GM21423 (cell line): ENCODE measurements around the gene ICA1.
"Not testable (repeated sequence)": the region's sequence is repeated elsewhere in the genome, so short reads cannot be mapped to it uniquely, and the experiment has no call there.

Source experiments
- ATAC-seq: cut with Tn5 transposase; IDR thresholded peaks from one replicate; pipeline ENCODE4 v1.9.1; 2021; ENCODE audit warnings: mild to moderate bottlenecking, moderate library complexity; ENCODE audit not compliant: unreplicated experiment

ICA1 gene

DNA sequence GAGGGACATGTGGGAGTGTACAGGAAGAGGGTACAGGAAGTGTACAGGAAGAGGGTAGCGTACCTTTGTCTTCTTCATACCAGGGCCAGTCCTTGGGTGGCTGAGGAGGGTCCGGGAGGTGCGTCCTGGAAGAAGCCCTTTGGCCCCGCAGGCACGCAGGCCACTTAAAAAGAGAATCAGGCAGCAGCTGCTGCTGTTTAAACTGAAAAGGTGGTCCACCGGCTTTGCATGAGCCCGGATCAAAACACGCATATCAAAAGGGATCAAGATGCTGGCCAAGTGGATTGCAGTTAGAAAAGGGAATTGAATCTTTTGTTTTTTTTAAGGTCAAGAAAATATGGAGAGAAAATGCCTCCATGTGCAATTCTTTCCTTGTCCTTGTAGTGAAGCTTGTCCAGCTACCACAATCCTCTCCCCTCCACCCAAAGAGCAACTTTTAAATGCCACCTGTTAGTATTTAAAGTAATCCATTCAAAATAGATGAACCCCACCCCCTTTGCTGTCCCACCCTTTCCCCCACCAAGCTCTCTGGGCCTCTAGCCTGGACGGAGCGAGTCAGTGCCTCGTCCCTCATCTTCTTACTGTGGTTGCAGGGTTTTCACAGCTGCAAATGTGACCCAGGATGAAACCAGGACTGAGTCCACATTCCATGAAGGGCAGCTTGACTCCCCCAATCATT, 150.5 kb downstream of the ICA1 start:
- ATAC-seq: no peak

DNA sequence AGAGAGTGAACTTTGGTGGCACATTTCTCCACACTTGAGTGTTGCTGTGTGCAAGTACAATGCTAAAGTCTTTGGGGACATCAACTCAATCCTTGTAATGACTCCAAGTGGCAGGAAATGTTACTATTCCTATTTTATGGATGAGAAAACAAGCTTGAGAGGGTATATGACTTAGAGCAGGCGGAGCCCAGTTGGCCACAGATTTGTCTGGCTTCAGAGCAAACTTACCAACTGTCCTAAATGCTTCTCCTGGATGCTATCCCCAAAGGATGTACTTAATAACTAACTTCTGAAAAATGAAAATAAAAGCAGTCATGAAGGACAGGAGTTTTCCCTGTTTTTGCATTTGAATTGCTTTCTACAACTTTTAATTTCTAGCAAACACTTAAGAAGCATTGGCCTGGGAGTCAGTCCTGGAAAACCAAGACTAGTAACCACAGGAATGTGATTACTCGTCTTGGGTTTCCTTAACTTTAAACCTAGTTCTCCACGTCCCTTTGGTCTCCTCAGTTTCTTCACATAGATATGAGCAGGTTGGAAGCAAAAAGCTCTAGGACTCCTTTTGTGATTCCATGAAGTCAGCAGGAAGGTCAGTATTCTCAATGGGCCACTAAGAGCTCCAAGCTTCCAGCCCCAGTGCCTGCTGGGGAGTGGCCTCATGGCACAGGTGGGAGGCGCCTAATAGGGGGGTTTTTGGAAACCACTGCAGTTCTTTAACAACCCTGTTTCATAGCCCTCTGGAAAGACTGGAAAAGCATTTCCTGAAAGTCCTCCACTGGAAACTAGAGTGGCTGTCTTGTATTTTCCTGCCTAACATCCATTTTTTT, 152.6 kb downstream of the ICA1 start:
- no peak for ATAC-seq

- ATAC-seq: no peak
Measured at GRCh38 chr7:8105449-8106095, 156.4 kb downstream of the ICA1 start.

- no peak for ATAC-seq
Measured at GRCh38 chr7:8103282-8103681, 158.7 kb downstream of the ICA1 start.

DNA sequence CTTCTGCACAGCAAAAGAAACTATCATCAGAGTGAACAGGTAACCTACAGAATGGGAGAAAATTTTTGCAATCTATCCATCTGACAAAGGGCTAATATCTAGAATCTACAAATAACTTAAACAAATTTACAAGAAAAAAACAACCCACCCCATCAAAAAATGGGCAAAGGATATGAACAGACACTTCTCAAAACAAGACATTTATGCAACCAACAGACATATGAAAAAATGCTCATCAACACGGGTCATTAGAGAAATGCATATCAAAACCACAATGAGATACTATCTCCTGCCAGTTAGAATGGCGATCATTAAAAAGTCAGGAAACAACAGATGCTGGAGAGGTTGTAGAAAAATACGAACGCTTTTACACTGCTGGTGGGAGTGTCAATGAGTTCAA, 160.7 kb downstream of the ICA1 start:
- ATAC-seq: not testable (repeated sequence)

DNA sequence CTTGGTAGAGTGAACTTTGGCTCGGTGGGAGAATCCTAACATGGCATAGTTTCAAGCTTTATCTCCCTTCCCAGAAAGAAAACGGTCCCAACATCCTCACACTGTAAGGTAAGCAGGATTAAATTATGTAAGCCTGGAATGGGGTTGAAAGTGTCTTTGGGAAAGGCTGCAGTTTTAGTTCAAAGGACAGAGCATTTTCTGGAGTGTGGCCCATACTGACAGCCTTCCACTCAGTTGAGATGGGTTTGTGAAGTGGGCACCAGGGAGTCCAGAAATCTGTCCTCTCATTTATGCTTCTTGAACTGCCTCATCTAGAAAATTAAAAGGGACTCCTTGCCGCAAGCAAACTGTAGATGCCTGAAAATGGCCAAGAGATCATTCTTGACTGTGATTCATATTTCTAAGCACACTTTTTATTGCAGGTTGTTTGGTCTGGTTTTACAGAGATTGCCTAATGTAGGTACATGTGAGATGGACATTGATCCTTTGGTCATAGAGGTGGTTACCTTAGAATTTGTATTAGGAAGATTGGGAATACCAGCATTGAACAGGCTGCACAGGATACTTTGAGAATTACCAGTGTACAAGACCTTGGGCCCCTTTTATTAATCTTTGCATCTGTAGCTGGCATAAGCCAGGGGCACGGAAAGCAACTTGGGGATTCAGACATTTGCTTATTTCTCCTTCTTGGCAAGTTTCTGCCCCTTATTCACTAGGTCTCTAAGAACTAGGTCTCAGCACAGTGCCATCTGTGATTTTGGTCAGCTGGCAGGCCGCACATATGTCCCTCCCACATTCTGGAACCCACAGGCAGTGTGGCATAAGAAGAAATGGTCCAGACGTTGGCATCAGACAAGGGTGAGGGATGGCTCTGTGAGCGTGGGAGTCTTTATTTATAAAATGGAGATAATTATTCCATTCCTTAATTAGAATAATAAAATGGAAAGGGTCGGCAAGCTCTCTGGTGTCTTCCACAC, 167.5 kb downstream of the ICA1 start:
- no peak for ATAC-seq

DNA sequence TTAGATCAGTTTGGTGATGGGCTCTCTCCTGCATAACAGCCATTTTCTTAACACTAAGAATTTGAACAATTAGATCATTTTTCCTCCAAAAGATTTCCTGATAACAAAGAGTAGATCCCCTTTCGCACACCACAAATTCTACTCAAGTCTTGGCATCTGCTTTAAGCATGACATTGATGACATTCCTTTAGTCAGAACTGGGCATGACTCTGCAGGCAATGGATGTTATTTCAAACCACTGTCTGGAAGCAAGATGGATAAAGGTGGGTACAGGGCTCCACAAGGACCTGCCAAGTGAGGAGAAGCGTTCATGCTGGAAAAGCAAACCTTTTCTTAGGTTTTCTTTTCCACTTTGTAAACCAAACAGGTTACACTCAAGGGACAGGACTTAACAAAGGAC, 169.8 kb downstream of the ICA1 start:
- ATAC-seq: no peak

DNA sequence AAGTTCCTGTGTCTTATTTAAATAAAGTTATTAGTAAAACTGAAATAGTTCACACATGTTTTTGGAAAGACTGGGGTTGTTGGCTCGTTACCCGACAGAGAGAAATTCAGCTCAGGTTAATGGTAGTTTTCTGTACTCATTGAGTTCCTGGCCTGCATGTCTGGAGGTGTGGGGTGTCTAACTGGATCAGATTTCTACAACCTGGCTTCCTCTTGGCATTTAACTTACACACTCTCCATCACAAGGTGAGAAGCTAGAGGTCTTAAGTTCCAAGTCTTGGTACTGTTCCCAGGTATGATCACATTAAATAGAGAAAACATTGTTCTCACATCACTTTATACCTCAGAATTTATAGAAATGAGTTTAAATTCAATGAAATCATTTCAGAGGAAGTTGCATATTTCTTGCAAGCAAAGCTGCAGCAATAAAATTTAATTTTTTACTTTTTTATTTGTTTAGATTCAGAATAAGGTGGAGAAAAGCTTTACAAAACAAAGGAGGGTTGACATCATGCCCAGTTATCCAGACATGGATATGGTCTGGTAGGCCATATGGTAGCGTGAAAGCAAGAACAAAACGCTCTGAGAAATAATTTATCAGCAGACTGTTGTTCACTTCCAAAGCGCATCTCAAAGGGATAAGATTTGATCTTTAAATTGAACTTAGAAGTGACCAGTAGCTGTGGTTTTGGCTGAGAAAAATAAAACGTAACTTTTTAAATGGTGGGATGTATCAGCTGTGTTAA, 172.8 kb downstream of the ICA1 start:
- ATAC-seq: no peak

- no peak for ATAC-seq
Measured at GRCh38 chr7:8086239-8086638, 175.7 kb downstream of the ICA1 start.

DNA sequence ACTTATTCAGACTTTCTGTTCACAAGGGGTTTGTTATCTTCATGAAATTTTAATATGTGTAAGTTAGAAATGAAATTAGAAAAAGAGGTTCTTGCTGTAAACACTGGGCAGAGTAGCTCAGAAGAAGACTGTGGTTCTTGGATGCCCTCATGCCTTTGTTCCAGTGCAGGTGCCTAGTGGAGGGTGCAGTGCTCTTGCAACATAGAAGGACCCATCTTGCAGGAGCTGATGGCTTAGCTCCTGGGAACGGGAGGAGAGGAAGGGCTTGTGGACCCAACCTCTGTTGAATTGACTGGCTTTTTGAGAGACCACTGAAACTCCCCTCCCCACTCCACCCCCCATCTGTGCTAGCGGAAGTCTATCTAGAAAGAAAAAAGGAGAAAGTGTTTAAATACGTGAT, 176.5 kb downstream of the ICA1 start:
- no peak for ATAC-seq

DNA sequence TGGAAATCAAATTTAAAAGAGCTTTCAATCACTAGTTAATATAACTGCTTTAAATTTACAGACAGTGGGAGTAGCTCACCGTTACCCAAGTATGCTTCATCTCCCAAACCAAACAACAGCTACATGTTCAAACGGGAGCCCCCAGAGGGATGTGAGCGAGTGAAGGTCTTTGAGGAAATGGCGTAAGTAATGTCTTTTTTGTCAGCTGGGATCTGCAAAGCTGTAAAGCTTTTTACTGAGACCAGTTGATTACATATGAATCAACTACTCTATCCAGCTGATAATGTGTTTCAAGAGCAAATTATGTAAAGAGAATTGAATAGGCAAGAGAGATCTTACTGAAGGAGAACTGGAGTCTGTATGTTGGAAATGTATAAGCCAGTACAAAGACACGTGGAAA, 177.1 kb downstream of the ICA1 start:
- ATAC-seq: no peak

DNA sequence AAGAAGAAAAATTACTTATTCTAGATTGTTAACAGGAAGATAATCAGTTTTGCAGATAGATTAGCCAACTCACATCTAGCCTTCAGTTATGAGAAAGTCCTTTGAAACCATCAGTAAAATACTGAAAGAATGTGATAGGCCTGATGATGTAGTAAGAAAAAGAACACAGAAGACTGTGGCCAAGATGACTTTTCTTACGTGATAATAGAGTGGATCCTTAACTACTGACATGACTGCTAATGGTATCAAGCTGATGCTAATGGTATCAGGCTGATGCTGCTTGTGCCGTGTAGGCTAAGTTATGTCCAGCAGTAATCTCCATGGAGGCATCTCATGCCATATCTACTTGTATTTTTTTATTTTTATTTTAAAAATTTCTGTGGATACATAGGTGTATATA, 179.2 kb downstream of the ICA1 start:
- no peak for ATAC-seq

DNA sequence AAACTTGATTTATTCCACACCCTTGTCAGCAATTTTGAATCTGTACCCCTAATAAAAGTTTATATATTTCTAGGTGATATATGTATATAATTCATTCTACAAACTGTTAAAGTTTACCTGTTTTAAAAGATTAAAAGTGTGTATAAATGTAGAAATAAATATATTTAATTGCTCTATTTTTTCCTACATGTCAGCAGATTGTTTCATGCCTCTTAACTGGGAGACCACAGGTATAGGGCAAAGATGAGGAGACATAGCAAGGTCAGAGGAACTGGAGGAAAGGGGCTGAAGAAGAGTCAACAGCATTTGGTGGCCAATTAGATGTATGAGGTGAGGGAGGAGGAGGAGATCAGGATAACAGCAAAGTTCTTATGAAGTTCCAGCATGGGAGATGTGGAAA, 183.5 kb downstream of the ICA1 start:
- no peak for ATAC-seq

DNA sequence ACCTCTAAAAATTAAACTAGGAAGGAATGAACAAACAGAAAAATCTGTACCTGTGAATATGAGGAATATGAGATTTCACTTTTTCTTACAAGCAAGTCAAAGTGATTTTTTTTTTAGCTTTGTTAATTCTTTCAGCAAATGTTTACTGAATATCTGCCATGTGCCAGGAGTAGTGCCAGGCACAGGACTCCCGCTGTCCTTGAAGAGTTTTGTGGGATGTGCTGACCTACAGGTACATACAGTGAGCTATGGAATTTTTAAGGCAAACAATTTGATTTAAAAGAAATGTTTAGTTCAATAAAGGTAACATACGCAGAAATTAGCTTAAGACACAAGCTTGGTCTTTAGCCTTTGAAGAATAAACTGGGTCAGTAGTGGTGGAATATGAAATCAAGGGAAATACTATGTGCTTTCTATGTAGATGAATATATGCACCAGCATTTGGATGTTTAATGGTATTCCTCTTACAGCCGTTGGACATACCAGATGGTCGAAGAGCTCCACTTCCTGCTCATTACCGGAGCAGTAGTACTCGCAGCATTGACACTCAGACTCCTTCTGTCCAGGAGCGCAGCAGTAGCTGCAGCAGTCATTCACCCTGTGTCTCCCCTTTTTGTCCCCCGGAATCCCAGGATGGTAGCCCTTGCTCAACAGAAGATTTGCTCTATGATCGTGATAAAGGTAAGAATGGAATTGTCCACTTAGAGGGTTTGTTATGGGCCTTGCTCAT, 191.4 kb downstream of the ICA1 start:
- ATAC-seq: no peak

DNA sequence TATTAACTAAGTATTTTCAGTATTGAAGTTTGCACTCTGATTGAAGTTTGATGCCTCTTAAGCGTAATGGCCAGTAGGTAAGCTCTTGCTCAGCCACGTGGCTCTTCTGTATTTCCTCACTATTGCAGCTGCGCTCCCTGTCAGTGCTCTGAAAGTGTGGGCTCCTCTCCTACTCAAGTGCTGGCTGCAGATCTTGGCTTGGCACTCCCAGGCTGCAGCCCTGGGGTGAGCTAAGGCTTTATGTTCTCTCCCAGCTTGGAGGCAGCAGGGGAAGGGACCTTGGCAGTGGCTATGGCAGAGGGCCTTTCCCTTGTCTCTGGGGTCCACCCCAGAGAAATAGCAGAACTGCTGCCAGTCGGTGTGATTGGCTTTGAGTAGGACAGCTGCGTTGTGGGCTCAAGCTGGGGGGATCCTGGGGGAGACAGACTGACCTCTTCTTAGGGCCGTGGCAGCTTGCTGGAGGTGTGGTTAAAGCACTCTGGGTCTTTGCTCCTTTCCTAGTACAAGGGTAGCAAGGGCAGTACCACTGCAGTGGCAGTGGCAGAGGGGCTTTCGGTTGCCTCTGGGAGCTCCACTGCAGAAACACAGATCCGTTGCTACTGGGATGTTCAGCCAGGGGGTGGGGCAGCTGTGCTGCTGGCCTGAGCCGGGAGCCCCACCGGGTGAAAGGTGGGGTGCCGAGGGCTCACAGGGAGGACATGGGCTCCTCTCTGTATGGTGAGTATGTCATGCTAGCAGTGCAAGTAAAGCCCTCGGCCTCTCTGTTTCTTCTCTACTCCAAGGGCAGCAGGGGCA, 192.9 kb downstream of the ICA1 start:
- no peak for ATAC-seq

GRCh38 chr7:8065356-8065813, 196.6 kb downstream of the ICA1 start:
- ATAC-seq: no peak

DNA sequence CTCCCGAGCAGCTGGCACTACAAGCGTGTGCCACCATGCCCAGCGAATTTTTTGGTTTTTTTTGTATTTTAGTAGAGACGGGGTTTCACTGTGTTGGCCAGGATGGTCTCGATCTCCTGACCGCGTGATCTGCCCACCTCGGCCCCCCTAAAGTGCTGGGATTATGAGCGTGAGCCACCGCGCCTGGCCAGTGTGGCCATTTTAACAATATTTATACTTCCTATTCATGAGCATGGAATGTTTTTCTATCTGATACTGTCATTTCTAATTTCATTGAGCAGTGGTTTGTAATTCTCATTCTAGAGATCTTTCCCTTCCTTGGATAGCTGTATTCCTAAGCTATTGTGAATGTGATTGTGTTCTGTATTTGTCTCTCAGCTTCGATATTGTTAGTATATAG, 197.1 kb downstream of the ICA1 start:
- no peak for ATAC-seq

DNA sequence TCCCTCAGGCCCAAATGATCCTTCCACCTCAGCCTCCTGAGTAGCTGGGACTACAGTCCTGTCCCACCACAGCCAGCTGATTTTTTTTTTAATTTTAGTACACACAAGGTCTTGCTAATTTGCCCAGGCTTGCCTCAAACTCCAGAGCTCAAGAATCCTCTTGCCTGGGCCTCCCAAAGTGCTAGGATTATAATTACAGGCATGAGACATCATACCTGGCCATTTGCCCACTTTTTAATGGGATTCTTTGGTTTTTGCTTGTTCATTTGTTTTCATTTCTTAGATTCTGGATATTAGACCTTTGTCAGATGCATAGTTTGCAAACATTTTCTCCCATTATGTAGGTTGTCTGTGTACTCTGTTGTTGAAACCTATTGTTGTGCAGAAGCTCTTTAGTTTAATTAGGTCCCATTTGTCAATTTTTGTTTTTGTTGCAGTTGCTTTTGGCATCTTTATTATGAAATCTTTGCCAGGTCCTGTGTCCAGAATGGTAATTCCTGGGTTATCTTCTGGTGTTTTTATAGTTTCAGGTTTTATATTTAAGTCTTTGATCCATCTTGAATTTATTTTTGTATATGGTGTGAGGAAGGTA, 198.2 kb downstream of the ICA1 start:
- no peak for ATAC-seq
